ENCODE results near the gene IL22RA1. TPM values are rescaled to one million over a fixed set of nuclear protein-coding genes. Genes with fewer than 3 reads are reported as not detected.

Gene IL22RA1
- total RNA-seq, 1 experiment from 2014 or later = 0.13 TPM

GRCh38 chr1:24152631-24153494, 9.9 kb upstream of the IL22RA1 start:
- H2BK12ac ChIP-seq (ENCODE audit: insufficient read length, low read depth, low read length) = no peak overlapping the region
- no peaks in the 10 kb centered on the region for H3K9me3 ChIP-seq (ENCODE audit: control insufficient read depth, low read depth, low read length)
- H3K23me2 ChIP-seq (ENCODE audit: insufficient read length, low read depth, low read length, poor library complexity, severe bottlenecking) = peaks cover 5% of the 10 kb centered on the region
- no peak overlapping the region for H2AK5ac ChIP-seq (ENCODE audit: insufficient read length, low read length)
- H3K18ac ChIP-seq (ENCODE audit: insufficient read length, low read depth, low read length) = peak overlapping the region; percentile 75
- no peak overlapping the region for H4K8ac ChIP-seq (replicated peaks; ENCODE audit: insufficient read length, low read depth, low read length)
- no peak overlapping the region for H3K27ac ChIP-seq (ENCODE audit: insufficient read length, low read depth, low read length)
- H3K23ac ChIP-seq (ENCODE audit: insufficient read length, low read depth, low read length) = no peak overlapping the region
- H3T11ph ChIP-seq (ENCODE audit: low read length) = no peak overlapping the region
- H3K79me2 ChIP-seq (ENCODE audit: insufficient read depth, low read length) = no peaks in the 10 kb centered on the region
- Mint-ChIP-seq H3K36me3 (ENCODE audit: insufficient read depth in 1 of 3, low read depth in 3 of 3) (peaks cover 5 to 18% (median 17%) of the 10 kb centered on the region in 3 experiments; a peak in 6 of 7 replicates), H3K9me3 (no peaks in the 10 kb centered on the region; a peak in 1 of 5 replicates), H3K27me3 (ENCODE audit: low read depth) (no peaks in the 10 kb centered on the region; the same call in 1 of the 2 replicates), H3K27ac (peak overlapping the region; percentile 90 to 98 (median 98); a peak in 4 of 7 replicates), H3K4me3 (peak overlapping the region in 1 of 2 experiments; percentile 62; a peak in 2 of 5 replicates), H3K4me1 (peaks cover 46 to 51% of the 10 kb centered on the region in 2 experiments)
- no peaks in the 10 kb centered on the region for H3K27me3 ChIP-seq (ENCODE audit: insufficient read depth, low read length)
- H4K91ac ChIP-seq (ENCODE audit: insufficient read length, low read depth, low read length) = no peak overlapping the region
- H3K79me1 ChIP-seq (ENCODE audit: insufficient read depth, low read depth, low read length, poor library complexity, severe bottlenecking) = no peaks in the 10 kb centered on the region
- peak; percentile 33 for DNase-seq
- no peak overlapping the region for H2BK20ac ChIP-seq (ENCODE audit: low read depth, low read length, poor library complexity, severe bottlenecking)
- H3K4me1 ChIP-seq (ENCODE audit: insufficient read depth, low read length) = no peaks in the 10 kb centered on the region; the same call in 1 of the 2 replicates
- no peak overlapping the region for H3K9ac ChIP-seq (ENCODE audit: extremely low read depth, insufficient read length, low read length)
- no CpG with 5 or more reads among the region's 10 CpGs for WGBS (ENCODE audit: extremely low coverage, insufficient read length, low lambda C conversion rate)
- H2BK120ac ChIP-seq (ENCODE audit: low read depth, low read length, poor library complexity, severe bottlenecking) = peak overlapping the region; percentile 74
- H3K14ac ChIP-seq (ENCODE audit: insufficient read depth, low read length) = peak overlapping the region; percentile 59; the same call in 1 of the 2 replicates
- H3K4me2 ChIP-seq (ENCODE audit: insufficient read depth, insufficient read length, low read length) = no peak overlapping the region
- no peaks in the 10 kb centered on the region for H4K20me1 ChIP-seq (ENCODE audit: control insufficient read depth, insufficient read depth, insufficient read length)
- no peak overlapping the region for H2AFZ ChIP-seq (ENCODE audit: low read length)
- no peak overlapping the region for H4K5ac ChIP-seq (ENCODE audit: insufficient read length, low read depth, low read length)
- TF ChIP-seq CTCF (conservative IDR thresholded peaks at IDR 0.05) = no peak
- no peak overlapping the region; the same call in 1 of the 2 replicates for H3K4ac ChIP-seq (ENCODE audit: low read depth, low read length)
- no peak overlapping the region for H3K56ac ChIP-seq (ENCODE audit: insufficient read length, low read depth, low read length)
- H2BK15ac ChIP-seq (ENCODE audit: low read depth, low read length) = no peak overlapping the region
- no peak overlapping the region for H2BK5ac ChIP-seq (ENCODE audit: insufficient read length, low read length)

Measured in H9 (cell line).